Right hindlimb (tissue), 1 donor: ENCODE results near the gene AP2A2.

Source experiments
- DNase-seq: peaks from one replicate; pipeline ENCODE4 v3.0.0-alpha.2; 2018

Gene AP2A2

DNA sequence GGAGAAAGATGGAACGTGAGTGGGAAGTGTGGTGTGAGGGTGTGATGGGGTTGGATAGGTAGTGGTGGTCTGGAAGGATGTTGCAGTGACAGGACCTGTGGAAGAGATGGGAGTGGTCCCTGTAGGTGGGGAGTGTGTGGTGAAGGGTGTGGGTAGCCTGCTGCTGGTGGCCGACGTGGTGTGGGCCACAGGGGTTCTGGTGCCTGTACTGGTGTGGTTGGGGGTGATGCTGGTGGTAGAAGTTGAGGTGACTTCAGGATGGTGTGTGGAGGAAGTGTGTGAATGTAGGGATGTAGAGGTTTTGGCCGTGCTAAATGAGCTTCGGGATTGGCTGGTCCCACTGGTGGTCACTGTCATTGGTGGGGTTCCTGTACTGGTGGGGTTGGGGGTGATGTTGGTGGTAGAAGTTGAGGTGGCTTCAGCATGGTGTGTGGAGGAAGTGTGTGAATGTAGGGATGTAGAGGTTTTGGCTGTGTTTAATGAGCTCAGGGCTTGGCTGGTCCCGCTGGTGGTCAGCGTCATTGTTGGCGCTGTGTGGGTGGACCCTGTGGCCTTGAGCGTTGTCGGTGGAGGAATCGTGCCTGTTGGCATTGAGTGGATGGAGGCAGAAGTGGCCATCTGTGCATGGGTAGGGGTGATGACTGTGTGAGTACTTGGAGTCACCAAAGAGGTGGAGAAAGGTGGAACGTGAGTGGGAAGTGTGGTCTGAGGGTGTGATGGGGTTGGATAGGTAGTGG, 91.8 kb downstream of the AP2A2 start:
- no peak for DNase-seq

GRCh38 chr11:1018091-1018490, 92.4 kb downstream of the AP2A2 start:
- DNase-seq, result no peak

- DNase-seq, result no peak
These were observed 93.7 kb downstream of the AP2A2 start for GRCh38 chr11:1019321-1019910.

GRCh38 chr11:1020211-1020905, 94.7 kb downstream of the AP2A2 start:
- DNase-seq, result no peak

DNA sequence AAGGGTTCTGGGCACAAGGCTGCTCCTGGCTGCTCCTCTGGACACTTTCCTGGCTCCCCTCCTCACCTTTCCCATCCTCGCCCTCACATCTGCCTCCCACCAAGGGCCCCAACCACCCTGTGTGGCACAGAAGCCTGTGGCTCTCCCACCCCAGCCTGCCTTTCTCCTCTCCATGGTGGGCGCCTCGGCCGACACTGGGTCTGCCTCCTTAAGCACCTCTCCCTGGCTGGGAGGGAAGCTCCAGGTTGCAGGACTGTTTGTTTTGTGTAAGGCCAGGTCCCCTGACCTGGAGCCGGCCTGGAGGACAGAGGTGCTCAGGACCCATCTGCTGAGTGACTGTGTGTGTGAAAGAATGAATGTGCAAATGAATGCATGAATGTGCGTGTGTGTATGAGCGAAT, 96.7 kb downstream of the AP2A2 start:
- no peak for DNase-seq

- no peak for DNase-seq
These were observed 97.5 kb downstream of the AP2A2 start for GRCh38 chr11:1022908-1023810.

- DNase-seq, result no peak
These were observed 98.3 kb downstream of the AP2A2 start for GRCh38 chr11:1023811-1024596.

- DNase-seq, result no peak
These were observed 99.1 kb downstream of the AP2A2 start for GRCh38 chr11:1024597-1025409.

- DNase-seq, result no peak
These were observed 99.9 kb downstream of the AP2A2 start for GRCh38 chr11:1025410-1026162.

DNA sequence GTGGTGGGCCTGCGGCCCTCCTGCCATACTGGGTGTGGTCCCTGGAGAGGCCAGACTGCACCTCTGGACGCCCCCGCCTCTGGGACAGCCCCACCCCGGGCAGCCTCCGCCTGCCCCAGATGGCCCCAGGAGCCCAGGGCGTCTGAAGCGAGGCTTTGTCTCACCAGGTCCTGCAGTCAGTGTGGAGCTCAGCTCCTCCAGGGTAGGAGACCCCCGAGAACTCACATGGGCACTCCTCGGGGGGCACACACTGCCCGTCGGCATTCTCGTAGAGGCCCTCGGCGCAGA, 100.4 kb downstream of the AP2A2 start:
- DNase-seq, result no peak

DNA sequence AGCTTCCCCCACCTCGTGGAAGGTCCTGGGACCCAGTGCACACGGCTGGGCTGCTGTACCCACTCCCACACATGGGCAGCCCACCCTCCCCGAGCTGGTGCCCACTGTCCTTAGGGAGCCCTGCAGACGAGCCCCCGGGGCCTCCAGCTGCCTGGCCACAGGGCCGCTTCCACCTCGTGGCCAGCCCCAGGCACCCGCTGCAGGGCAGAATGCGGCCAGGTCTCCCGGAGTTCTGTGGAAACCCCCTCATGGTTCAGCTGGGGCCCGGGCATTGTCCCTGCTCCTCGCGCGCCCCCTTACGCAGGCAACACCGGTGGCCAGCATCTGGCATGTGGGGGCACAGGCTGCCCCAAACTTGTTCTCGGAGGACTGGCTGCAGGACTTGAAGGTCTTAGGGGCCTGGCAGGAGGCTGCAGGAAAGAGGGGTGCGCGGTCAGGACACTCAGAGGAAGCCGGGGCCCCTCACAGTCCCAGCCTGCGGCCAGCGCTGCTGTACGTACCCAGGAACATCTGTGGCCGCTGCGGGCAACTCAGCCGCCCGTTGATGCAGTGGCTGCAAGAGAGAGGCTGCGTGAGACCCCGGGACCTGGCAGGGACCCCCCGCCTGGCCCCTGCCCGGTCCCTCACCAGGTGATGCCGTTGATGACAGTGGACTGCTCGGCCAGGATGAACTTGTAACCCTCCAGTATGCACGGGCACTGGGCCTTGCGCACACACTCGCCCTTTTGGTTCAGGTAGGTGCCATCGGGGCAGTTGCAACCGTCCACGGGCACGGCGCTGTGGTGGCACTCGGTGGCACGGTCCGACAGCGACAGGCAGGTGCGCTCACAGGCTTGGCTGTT, 101.2 kb downstream of the AP2A2 start:
- DNase-seq, result no peak

DNA sequence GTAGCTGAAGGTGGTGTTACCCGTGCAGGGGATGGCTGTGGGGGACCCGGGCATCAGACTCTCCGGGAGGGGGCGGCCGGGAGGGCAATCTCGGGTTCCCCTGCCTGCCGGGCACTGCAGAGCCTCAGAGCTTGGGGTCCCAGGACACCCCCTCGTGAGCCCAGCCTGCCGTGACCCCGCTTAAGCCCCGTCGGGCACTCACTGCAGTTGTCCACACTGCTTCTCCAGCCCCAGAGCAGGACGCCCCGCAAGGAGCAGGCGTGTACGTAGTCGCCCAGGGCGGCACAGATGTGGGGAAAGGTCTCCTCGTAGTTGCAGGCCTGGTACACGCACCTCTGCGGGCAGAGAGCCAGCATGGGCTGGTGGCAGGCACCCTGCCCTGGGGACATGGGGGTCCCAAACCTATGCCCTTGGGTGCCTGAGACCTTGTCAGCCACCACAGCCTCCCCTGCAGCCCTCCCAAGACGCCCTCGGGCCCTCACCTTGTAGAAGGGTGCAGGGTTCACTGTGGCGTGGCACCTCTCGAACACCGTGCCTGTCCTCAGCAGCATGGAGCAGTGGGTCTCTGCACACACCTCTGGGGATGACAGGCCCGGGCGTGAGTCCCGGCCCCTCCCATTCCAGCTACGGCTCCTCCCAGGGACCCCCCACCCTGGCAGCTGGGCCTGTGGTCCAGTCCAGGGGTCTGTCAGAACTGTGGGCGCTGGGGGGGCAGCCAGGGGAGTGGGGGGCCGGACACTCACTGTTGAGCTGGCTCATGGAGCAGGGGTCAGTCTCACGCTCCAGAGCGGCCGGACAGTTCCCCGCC, 102.0 kb downstream of the AP2A2 start:
- no peak for DNase-seq

- DNase-seq, result no peak
These were observed 102.5 kb downstream of the AP2A2 start for GRCh38 chr11:1028291-1028540.

- no peak for DNase-seq
These were observed 102.9 kb downstream of the AP2A2 start for GRCh38 chr11:1028616-1029015.

GRCh38 chr11:1029051-1029450, 103.4 kb downstream of the AP2A2 start:
- no peak for DNase-seq

DNA sequence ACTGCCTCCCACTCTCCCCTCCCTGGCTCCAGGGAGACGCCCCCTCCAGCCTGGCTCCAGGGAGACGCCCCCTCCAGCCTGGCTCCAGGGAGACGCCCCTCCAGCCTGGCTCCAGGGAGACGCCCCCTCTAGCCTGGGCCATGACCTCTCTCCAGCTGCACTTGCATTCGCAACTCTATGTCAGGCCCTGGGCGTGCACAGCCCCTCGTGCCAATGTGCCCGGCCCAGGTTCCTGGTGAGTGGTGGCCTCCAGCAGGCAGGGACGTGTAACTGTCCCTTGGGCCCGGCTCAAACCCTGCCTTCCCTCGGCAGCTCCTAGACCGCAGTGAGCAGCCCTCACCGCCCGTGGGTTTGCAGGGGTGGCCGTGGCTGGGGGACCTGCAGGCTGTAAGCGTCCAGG, 104.0 kb downstream of the AP2A2 start:
- DNase-seq, result no peak

- DNase-seq, result no peak
These were observed 104.4 kb downstream of the AP2A2 start for GRCh38 chr11:1030086-1030485.

GRCh38 chr11:1030556-1030955, 104.9 kb downstream of the AP2A2 start:
- DNase-seq, result no peak
